ENCODE data around the gene NTRK2.

DNA sequence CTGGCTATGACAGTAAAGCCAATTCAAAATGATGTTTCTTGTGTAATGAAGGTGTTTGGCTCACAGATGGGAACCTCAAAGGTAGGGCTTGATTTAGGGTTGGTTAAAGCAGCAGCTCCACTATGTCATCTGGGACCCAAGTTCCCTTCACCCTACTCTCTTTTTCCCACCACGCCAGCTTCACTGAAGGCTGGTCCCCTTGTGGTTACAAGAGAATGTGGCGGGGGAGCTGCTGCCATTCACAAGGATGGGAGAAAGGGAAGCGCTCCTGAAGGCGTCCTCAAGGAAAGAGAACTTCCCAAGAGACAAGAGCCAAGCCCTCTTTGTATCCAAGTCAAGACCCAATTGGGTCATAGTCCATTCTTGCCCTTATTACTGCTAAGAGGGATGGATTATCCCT, 72.7 kb downstream of the NTRK2 start:
- TF ChIP-seq POLR2A (IDR thresholded peaks at IDR 0.05; ENCODE audit: low read depth, low read length), result no peak
- no peak for TF ChIP-seq TAF1 (IDR thresholded peaks at IDR 0.05; ENCODE audit: low read depth, low read length)
- TF ChIP-seq POLR2AphosphoS5 (IDR thresholded peaks at IDR 0.05; ENCODE audit: low read depth, low read length), result no peak

Data from GM12891 (cell line).